Thymus (tissue), 14 donors: ENCODE measurements around the gene EEF2. TPM values are rescaled to one million over a fixed set of nuclear protein-coding genes. Genes with fewer than 3 reads are reported as not detected.

Experiments used
- DNase-seq, 9 donors: peaks; one replicate each; pipeline ENCODE4 v3.0.0-alpha.2; 2013; ENCODE audit warnings: low spot score in 9 of 9, low read depth in 6 of 9, missing footprints in 1 of 9
- H3K27ac ChIP-seq, 2 donors: one replicate each; pipeline ENCODE4 v1.5.1; 2013; ENCODE audit warnings: control low read depth in 1 of 2, low read depth in 1 of 2, low read length in 1 of 2, mild to moderate bottlenecking in 1 of 2, moderate library complexity in 1 of 2
- H3K27me3 ChIP-seq, 2 donors: one replicate each; pipeline ENCODE4 v1.5.1; 2013; ENCODE audit warnings: low read length in 1 of 2; ENCODE audit not compliant: control insufficient read depth in 2 of 2, insufficient read depth in 1 of 2
- H3K36me3 ChIP-seq, 2 donors: one replicate each; pipeline ENCODE4 v1.5.1; 2013; ENCODE audit warnings: low read length in 1 of 2, mild to moderate bottlenecking in 1 of 2, moderate library complexity in 1 of 2; ENCODE audit not compliant: control insufficient read depth in 2 of 2, insufficient read depth in 2 of 2
- H3K4me1 ChIP-seq, 2 donors: one replicate each; pipeline ENCODE4 v1.5.1; 2013; ENCODE audit warnings: low read length in 2 of 2; ENCODE audit not compliant: control insufficient read depth in 2 of 2, insufficient read depth in 2 of 2
- H3K4me3 ChIP-seq, 2 donors: one replicate each; pipeline ENCODE4 v1.5.1; 2013; ENCODE audit warnings: low read length in 2 of 2, control low read depth in 1 of 2, mild to moderate bottlenecking in 1 of 2
- H3K9me3 ChIP-seq, 2 donors: one replicate each; pipeline ENCODE4 v1.5.1; 2013; ENCODE audit warnings: low read length in 1 of 2, mild to moderate bottlenecking in 1 of 2; ENCODE audit not compliant: control insufficient read depth in 2 of 2, insufficient read depth in 1 of 2
- WGBS: extraction: QIAGEN DNeasy Blood & Tissue Kit; methylation state at CpG from one replicate; pipeline ENCODE4 v1.1.7; 2013; 5-methylcytosine and 5-hydroxymethylcytosine counted together
- long read RNA-seq, 10 donors: transcript quantifications; one replicate each; lab custom pipeline, GENCODE V29; 2026
- polyA plus RNA-seq: library from polyadenylated mRNA; stranded (reverse); fragments of 200-250 nt; gene quantifications from one replicate; pipeline ENCODE4 v1.2.3, GENCODE V29; 2013
- total RNA-seq: library from RNA; stranded (reverse); fragments of 120-200 nt; gene quantifications from one replicate; pipeline ENCODE4 v1.2.4, GENCODE V29; 2013
- donor health status: healthy.

EEF2 gene
- 1,612 TPM for total RNA-seq
- polyA plus RNA-seq, result 815 TPM
- long read RNA-seq, donor 1, transcript EEF2-201 (15 exons, 3,164 nt), result major isoform, 6 of 13 reads
- long read RNA-seq, donor 1, partial matches to known transcripts, result 6 of 13 reads
- long read RNA-seq, donor 1, other reads (novel, unspliced or antisense), result 0 of 13 reads
- long read RNA-seq, donor 2, transcript EEF2-201 (15 exons, 3,164 nt), result major isoform, 570 of 1,365 reads
- long read RNA-seq, donor 2, transcript EEF2-202 (2 exons, 580 nt), result minor isoform, 27 of 1,365 reads
- long read RNA-seq, donor 2, partial matches to known transcripts, result 734 of 1,365 reads
- long read RNA-seq, donor 2, other reads (novel, unspliced or antisense), result 30 of 1,365 reads
- long read RNA-seq, donor 3, transcript EEF2-201 (15 exons, 3,164 nt), result major isoform, 256 of 627 reads
- long read RNA-seq, donor 3, transcript EEF2-202 (2 exons, 580 nt), result minor isoform, 10 of 627 reads
- long read RNA-seq, donor 3, partial matches to known transcripts, result 349 of 627 reads
- long read RNA-seq, donor 3, other reads (novel, unspliced or antisense), result 11 of 627 reads
- long read RNA-seq, donor 4, transcript EEF2-201 (15 exons, 3,164 nt), result major isoform, 135 of 402 reads
- long read RNA-seq, donor 4, transcript EEF2-202 (2 exons, 580 nt), result minor isoform, 11 of 402 reads
- long read RNA-seq, donor 4, partial matches to known transcripts, result 252 of 402 reads
- long read RNA-seq, donor 4, other reads (novel, unspliced or antisense), result 0 of 402 reads
- long read RNA-seq, donor 5, transcript EEF2-201 (15 exons, 3,164 nt), result major isoform, 294 of 1,119 reads
- long read RNA-seq, donor 5, transcript EEF2-202 (2 exons, 580 nt), result minor isoform, 12 of 1,119 reads
- long read RNA-seq, donor 5, partial matches to known transcripts, result 796 of 1,119 reads
- long read RNA-seq, donor 5, other reads (novel, unspliced or antisense), result 11 of 1,119 reads
- long read RNA-seq, donor 6, transcript EEF2-202 (2 exons, 580 nt), result minor isoform, 12 of 680 reads
- long read RNA-seq, donor 6, transcript EEF2-201 (15 exons, 3,164 nt), result major isoform, 282 of 680 reads
- long read RNA-seq, donor 6, partial matches to known transcripts, result 373 of 680 reads
- long read RNA-seq, donor 6, other reads (novel, unspliced or antisense), result 12 of 680 reads
- long read RNA-seq, donor 7, transcript EEF2-201 (15 exons, 3,164 nt), result major isoform, 89 of 388 reads
- long read RNA-seq, donor 7, transcript EEF2-202 (2 exons, 580 nt), result minor isoform, 5 of 388 reads
- long read RNA-seq, donor 7, partial matches to known transcripts, result 291 of 388 reads
- long read RNA-seq, donor 7, other reads (novel, unspliced or antisense), result 0 of 388 reads
- long read RNA-seq, donor 8, transcript EEF2-202 (2 exons, 580 nt), result minor isoform, 7 of 294 reads
- long read RNA-seq, donor 8, transcript EEF2-201 (15 exons, 3,164 nt), result major isoform, 66 of 294 reads
- long read RNA-seq, donor 8, partial matches to known transcripts, result 220 of 294 reads
- long read RNA-seq, donor 8, other reads (novel, unspliced or antisense), result 0 of 294 reads
- long read RNA-seq, donor 9, transcript EEF2-201 (15 exons, 3,164 nt), result major isoform, 129 of 375 reads
- long read RNA-seq, donor 9, partial matches to known transcripts, result 238 of 375 reads
- long read RNA-seq, donor 9, other reads (novel, unspliced or antisense), result 5 of 375 reads
- long read RNA-seq, donor 10, transcript EEF2-202 (2 exons, 580 nt), result minor isoform, 16 of 714 reads
- long read RNA-seq, donor 10, transcript EEF2-201 (15 exons, 3,164 nt), result major isoform, 128 of 714 reads
- long read RNA-seq, donor 10, partial matches to known transcripts, result 562 of 714 reads
- long read RNA-seq, donor 10, other reads (novel, unspliced or antisense), result 5 of 714 reads

DNA sequence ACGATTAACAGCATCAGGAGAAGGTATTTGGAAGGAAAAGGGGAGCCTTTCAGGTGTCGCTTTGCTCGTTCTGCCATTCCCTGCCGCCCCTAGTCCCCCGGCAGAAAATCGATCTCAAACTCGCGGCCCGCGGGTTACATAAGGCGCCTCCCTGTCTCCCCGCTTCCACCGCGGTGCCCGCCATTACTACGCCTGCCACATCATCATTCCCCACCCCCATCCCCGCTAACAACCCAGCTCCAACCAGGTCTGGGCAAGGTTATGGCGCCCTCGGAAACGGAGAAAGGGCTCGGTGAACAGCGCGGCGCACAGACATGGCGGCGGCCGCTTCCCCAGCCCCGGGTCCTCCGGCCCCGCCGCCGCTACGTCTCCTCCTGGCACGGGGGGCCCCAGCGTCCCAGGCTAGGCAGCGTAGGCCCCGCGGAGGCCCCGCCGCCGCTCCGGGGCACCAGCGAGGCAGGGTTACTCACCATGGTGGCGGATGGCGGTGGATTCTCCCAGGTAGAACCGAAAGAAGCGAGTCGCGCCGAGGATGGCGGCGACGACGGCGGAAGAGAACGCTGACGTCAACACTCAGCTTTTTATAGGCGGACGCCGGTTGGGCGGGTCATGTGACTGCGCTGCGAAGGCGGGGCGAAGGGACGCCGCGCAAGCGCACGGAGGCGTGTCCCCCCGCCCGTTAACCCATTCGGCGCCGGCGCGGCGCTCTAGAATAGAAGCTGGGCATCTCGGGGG, at the start of gene EEF2:
Gene EEF2, minus strand, starts transcription at position 556 of the 735 bp plus-strand sequence. Its CDS starts 83 bp downstream, at position 473.
- H3K4me1 ChIP-seq, result peaks cover 22 to 45% of the 10 kb centered on the region in 2 donors
- peak within 1 kb of the TSS; percentile 97 to 98 for H3K4me3 ChIP-seq
- under 1% methylated on average over 80 of the region's 80 CpGs for WGBS
- peaks cover 0 to 5% of the 10 kb centered on the region in 2 donors for H3K9me3 ChIP-seq
- H3K36me3 ChIP-seq, result peaks cover 43 to 47% of the 10 kb centered on the region in 2 donors
- H3K27ac ChIP-seq, result peak within 1 kb of the TSS; percentile 93 to 98
- peaks cover 0 to 14% of the 10 kb centered on the region in 2 donors for H3K27me3 ChIP-seq
- peak; percentile 79 to 97 (median 93) for DNase-seq

- H3K27me3 ChIP-seq, result no peaks in the 10 kb centered on the region
- no peak for DNase-seq
- no peaks in the 10 kb centered on the region for H3K4me1 ChIP-seq
- WGBS, result 96% methylated on average over 34 of the region's 34 CpGs
- peaks cover 52 to 82% of the 10 kb centered on the region in 2 donors for H3K36me3 ChIP-seq
- H3K4me3 ChIP-seq, result no peak overlapping the region
- H3K27ac ChIP-seq, result no peak overlapping the region
- H3K9me3 ChIP-seq, result peaks cover 2 to 5% of the 10 kb centered on the region in 2 donors
Measured at GRCh38 chr19:4034048-4035017, 49.1 kb upstream of the EEF2 start.

GRCh38 chr19:4033028-4033956, 48.0 kb upstream of the EEF2 start:
- DNase-seq, result no peak
- 94% methylated on average over 63 of the region's 63 CpGs for WGBS
- Histone ChIP-seq H3K27ac (no peak overlapping the region), H3K9me3 (peaks cover 2 to 5% of the 10 kb centered on the region in 2 donors), H3K4me1 (no peaks in the 10 kb centered on the region), H3K4me3 (no peak overlapping the region), H3K36me3 (peaks cover 53 to 85% of the 10 kb centered on the region in 2 donors), H3K27me3 (no peaks in the 10 kb centered on the region)

GRCh38 chr19:4032436-4032835, 47.2 kb upstream of the EEF2 start:
- Histone ChIP-seq H3K4me1 (no peaks in the 10 kb centered on the region), H3K27me3 (no peaks in the 10 kb centered on the region), H3K9me3 (peaks cover 2 to 5% of the 10 kb centered on the region in 2 donors), H3K27ac (no peak overlapping the region), H3K36me3 (peaks cover 48 to 88% of the 10 kb centered on the region in 2 donors), H3K4me3 (no peak overlapping the region)
- 95% methylated on average over 16 of the region's 16 CpGs for WGBS
- no peak for DNase-seq

GRCh38 chr19:4031420-4031819, 46.2 kb upstream of the EEF2 start:
- no peaks in the 10 kb centered on the region for H3K4me1 ChIP-seq
- H3K27me3 ChIP-seq, result no peaks in the 10 kb centered on the region
- H3K27ac ChIP-seq, result no peak overlapping the region
- 97% methylated on average over 11 of the region's 11 CpGs for WGBS
- H3K4me3 ChIP-seq, result no peak overlapping the region
- H3K9me3 ChIP-seq, result peaks cover 2 to 5% of the 10 kb centered on the region in 2 donors
- peaks cover 42 to 82% of the 10 kb centered on the region in 2 donors for H3K36me3 ChIP-seq
- no peak for DNase-seq

GRCh38 chr19:4030981-4031380, 45.7 kb upstream of the EEF2 start:
- Histone ChIP-seq H3K27ac (no peak overlapping the region), H3K9me3 (peaks cover 2 to 5% of the 10 kb centered on the region in 2 donors), H3K27me3 (no peaks in the 10 kb centered on the region), H3K4me1 (no peaks in the 10 kb centered on the region), H3K36me3 (peaks cover 43 to 79% of the 10 kb centered on the region in 2 donors), H3K4me3 (no peak overlapping the region)
- DNase-seq, result no peak
- 91% methylated on average over 9 of the region's 9 CpGs for WGBS
